Spinal cord (tissue), 10 donors: Measurements from ENCODE around the gene TM4SF20. TPM values are rescaled to one million over a fixed set of nuclear protein-coding genes. Genes with fewer than 3 reads are reported as not detected.
A peak's percentile ranks its signal among the peaks of the same experiment; 100 is the strongest.
"Not testable (repeated sequence)": the region's sequence is repeated elsewhere in the genome, so short reads cannot be mapped to it uniquely, and the experiment has no call there.

Experiments
- DNase-seq, 6 donors: peaks; one replicate each; pipeline versions ENCODE4 v3.0.0 to v3.0.0-alpha.2; 2013 to 2015; ENCODE audit warnings: low spot score in 6 of 6, low read depth in 4 of 6
- H3K27ac ChIP-seq: one replicate; pipeline ENCODE4 v1.5.1; 2013; ENCODE audit warnings: low read depth, low read length, control low read depth
- H3K27me3 ChIP-seq: one replicate; pipeline ENCODE4 v1.6.1; 2013; ENCODE audit warnings: low read length; ENCODE audit not compliant: control insufficient read depth, insufficient read depth
- H3K36me3 ChIP-seq: one replicate; pipeline ENCODE4 v1.6.1; 2013; ENCODE audit warnings: low read length; ENCODE audit not compliant: control insufficient read depth, insufficient read depth
- H3K4me1 ChIP-seq: one replicate; pipeline ENCODE4 v1.6.1; 2013; ENCODE audit warnings: low read length; ENCODE audit not compliant: control insufficient read depth, insufficient read depth
- H3K4me3 ChIP-seq: one replicate; pipeline ENCODE4 v1.5.1; 2013; ENCODE audit warnings: low read depth, low read length, control low read depth
- H3K9me3 ChIP-seq: one replicate; pipeline ENCODE4 v1.6.1; 2013; ENCODE audit warnings: low read length; ENCODE audit not compliant: control insufficient read depth, insufficient read depth
- WGBS: methylation state at CpG from one replicate; pipeline ENCODE4 v1.1.5; 2013; ENCODE audit warnings: missing lambda C conversion rate; ENCODE audit not compliant: insufficient coverage; 5-methylcytosine and 5-hydroxymethylcytosine counted together
- polyA plus RNA-seq, 2 donors: library from polyadenylated mRNA; unstranded; fragments of 120-200 nt; gene quantifications; one replicate each; pipeline ENCODE4 v1.2.1, GENCODE V29; 2013; ENCODE audit not compliant: insufficient read length in 2 of 2
- total RNA-seq, 2 donors: library from RNA; depleted of rRNA in 1 of 2; stranded (reverse); fragments of 120-200 nt in 1 of 2; fragments of >200 nt in 1 of 2; gene quantifications; one replicate each; pipeline versions ENCODE4 v1.2.3 to v1.2.4, GENCODE V29; 2013 to 2014
- donor health status: healthy.

The TM4SF20 gene
- total and polyA plus RNA-seq, 4 donors = 0.10 to 0.35 (median 0.25) TPM; not detected in 1

- H3K36me3 ChIP-seq, H3K27me3 ChIP-seq, H3K4me3 ChIP-seq, H3K4me1 ChIP-seq, H3K27ac ChIP-seq, H3K9me3 ChIP-seq, DNase-seq: not testable (repeated sequence)
- 90% methylated on average over 6 of the region's 7 CpGs for WGBS
Measured at GRCh38 chr2:227387583-227387982, 8.5 kb upstream of the TM4SF20 start, which contains the start of gene SCYGR1. Gene SCYGR1 (minus strand): TSS chr2:227387949. CDS start chr2:227387949, 0 bp downstream.

GRCh38 chr2:227386630-227387029, 7.5 kb upstream of the TM4SF20 start:
- no peaks in the 10 kb centered on the region for H3K36me3 ChIP-seq
- no peaks in the 10 kb centered on the region for H3K9me3 ChIP-seq
- no peak for DNase-seq
- H3K27me3 ChIP-seq = no peaks in the 10 kb centered on the region
- H3K4me3 ChIP-seq = no peak overlapping the region
- H3K27ac ChIP-seq = no peak overlapping the region
- no peaks in the 10 kb centered on the region for H3K4me1 ChIP-seq
- WGBS = no CpG with 5 or more reads among the region's 6 CpGs

- H3K9me3 ChIP-seq = no peaks in the 10 kb centered on the region
- H3K27me3 ChIP-seq = no peaks in the 10 kb centered on the region
- H3K4me3 ChIP-seq = no peak overlapping the region
- no peaks in the 10 kb centered on the region for H3K36me3 ChIP-seq
- H3K27ac ChIP-seq = no peak overlapping the region
- DNase-seq = peak in 1 of 6 donors; percentile 66
- WGBS = 75% methylated on average over 3 of the region's 3 CpGs
- H3K4me1 ChIP-seq = no peaks in the 10 kb centered on the region
Measured at GRCh38 chr2:227383686-227384085, 4.6 kb upstream of the TM4SF20 start.

GRCh38 chr2:227382241-227382835, 3.2 kb upstream of the TM4SF20 start:
- not testable (repeated sequence) for H3K4me3 ChIP-seq, H3K4me1 ChIP-seq, DNase-seq, H3K27me3 ChIP-seq, H3K27ac ChIP-seq, H3K9me3 ChIP-seq, H3K36me3 ChIP-seq
- WGBS = no CpG with 5 or more reads among the region's 2 CpGs

GRCh38 chr2:227378371-227378782, 729 bp downstream of the TM4SF20 start:
- no peaks in the 10 kb centered on the region for H3K27me3 ChIP-seq
- no peak overlapping the region for H3K4me3 ChIP-seq
- H3K4me1 ChIP-seq = peaks cover 4% of the 10 kb centered on the region
- no peaks in the 10 kb centered on the region for H3K9me3 ChIP-seq
- no peak overlapping the region for H3K27ac ChIP-seq
- DNase-seq = no peak
- 100% methylated on average over 1 of the region's 4 CpGs for WGBS
- no peaks in the 10 kb centered on the region for H3K36me3 ChIP-seq

GRCh38 chr2:227377467-227378351, 1.4 kb downstream of the TM4SF20 start:
- peaks cover 4% of the 10 kb centered on the region for H3K4me1 ChIP-seq
- no peaks in the 10 kb centered on the region for H3K27me3 ChIP-seq
- WGBS = 68% methylated on average over 3 of the region's 8 CpGs
- H3K27ac ChIP-seq = no peak overlapping the region
- H3K9me3 ChIP-seq = no peaks in the 10 kb centered on the region
- no peak overlapping the region for H3K4me3 ChIP-seq
- no peaks in the 10 kb centered on the region for H3K36me3 ChIP-seq
- peak in 1 of 6 donors; percentile 14 for DNase-seq

GRCh38 chr2:227376656-227377396, 2.3 kb downstream of the TM4SF20 start:
- Histone ChIP-seq H3K27me3 (no peaks in the 10 kb centered on the region), H3K4me1 (peaks cover 4% of the 10 kb centered on the region), H3K4me3 (no peak overlapping the region), H3K27ac (no peak overlapping the region), H3K9me3 (no peaks in the 10 kb centered on the region), H3K36me3 (no peaks in the 10 kb centered on the region)
- peak in 2 of 6 donors; percentile 65 to 84 for DNase-seq
- no CpG with 5 or more reads among the region's 9 CpGs for WGBS

- peak in 1 of 6 donors; percentile 32 for DNase-seq
- WGBS = no CpG with 5 or more reads among the region's 6 CpGs
- H3K4me1 ChIP-seq = peaks cover 4% of the 10 kb centered on the region
- H3K9me3 ChIP-seq = no peaks in the 10 kb centered on the region
- no peaks in the 10 kb centered on the region for H3K36me3 ChIP-seq
- no peaks in the 10 kb centered on the region for H3K27me3 ChIP-seq
- no peak overlapping the region for H3K27ac ChIP-seq
- no peak overlapping the region for H3K4me3 ChIP-seq
Measured at GRCh38 chr2:227374158-227374557, 4.9 kb downstream of the TM4SF20 start.

GRCh38 chr2:227373389-227373788, 5.7 kb downstream of the TM4SF20 start:
- no peaks in the 10 kb centered on the region for H3K27me3 ChIP-seq
- H3K4me3 ChIP-seq = no peak overlapping the region
- no peak overlapping the region for H3K27ac ChIP-seq
- WGBS = 95% methylated on average over 4 of the region's 10 CpGs
- H3K9me3 ChIP-seq = no peaks in the 10 kb centered on the region
- peaks cover 4% of the 10 kb centered on the region for H3K4me1 ChIP-seq
- no peaks in the 10 kb centered on the region for H3K36me3 ChIP-seq
- no peak for DNase-seq
